ENCODE data around the gene PARD6B. TPM values are rescaled to one million over a fixed set of nuclear protein-coding genes. Genes with fewer than 3 reads are reported as not detected.

PARD6B gene
- total RNA-seq, 1 experiment from 2014 or later = 41.3 TPM

DNA sequence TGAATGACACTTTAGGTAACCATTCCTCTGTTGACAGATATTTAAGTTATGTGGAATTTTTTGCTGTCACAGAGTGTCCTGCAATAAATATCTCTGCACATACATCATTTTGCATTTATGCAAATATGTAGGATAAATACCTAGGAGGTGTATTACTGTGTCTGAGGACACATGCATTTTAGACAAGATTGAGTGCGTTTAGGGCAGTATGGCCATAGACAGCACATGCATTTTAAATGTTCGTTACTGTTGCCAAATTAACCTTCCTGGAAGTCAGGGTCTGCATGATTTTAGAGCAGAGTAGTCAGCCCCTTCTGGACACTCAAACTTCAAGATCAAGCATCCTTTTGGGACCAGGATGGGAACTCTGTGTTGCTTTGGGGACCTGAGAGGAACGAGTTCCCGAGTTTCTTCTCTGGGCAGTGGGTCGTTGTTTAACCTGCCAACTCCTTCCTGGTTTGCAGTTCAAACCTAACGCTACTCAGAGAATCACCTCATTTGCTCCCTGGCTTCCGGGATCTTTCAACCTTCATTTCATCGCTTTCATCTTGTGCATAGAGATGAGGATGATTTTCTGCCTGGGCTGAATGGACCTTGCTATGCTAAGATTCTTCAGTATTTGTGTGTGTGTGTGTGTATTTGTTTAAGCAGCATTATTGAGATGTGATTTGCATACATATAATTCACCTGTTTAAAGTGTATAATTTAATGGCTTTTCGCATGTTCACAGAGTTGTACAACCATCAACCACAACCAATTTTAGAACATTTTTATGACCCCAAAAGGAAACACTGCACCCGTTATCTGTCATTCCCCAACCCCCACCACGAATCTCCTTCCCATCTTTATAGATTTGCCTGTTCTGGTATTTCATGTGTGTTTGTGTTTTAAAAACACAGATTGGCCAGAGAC, 73.3 kb downstream of the PARD6B start:
- H3K9me3 ChIP-seq (ENCODE audit: control insufficient read depth in 1 of 2, insufficient read depth in 1 of 2, low read depth in 1 of 2, low read length in 2 of 2) = no peaks in the 10 kb centered on the region
- ATAC-seq (no peak), DNase-seq (ENCODE audit: low read depth, low spot score) (no peak)
- H3K79me2 ChIP-seq (ENCODE audit: insufficient read depth, low read length) = no peaks in the 10 kb centered on the region
- RAD21 ChIA-PET (ENCODE audit: low non-redundant PET in 1 of 2, low total read pairs in 2 of 2, uncharacterized antibody in 2 of 2, unreplicated experiment in 2 of 2) = no interaction called here
- no peaks in the 10 kb centered on the region for H3K4me1 ChIP-seq (ENCODE audit: control insufficient read depth in 1 of 2, insufficient read depth in 2 of 2, low read length in 2 of 2)
- no peak overlapping the region for H3K4me2 ChIP-seq (ENCODE audit: low read length)
- no peaks in the 10 kb centered on the region for H4K20me1 ChIP-seq (ENCODE audit: insufficient read depth)
- TF ChIP-seq, protein P1, sequence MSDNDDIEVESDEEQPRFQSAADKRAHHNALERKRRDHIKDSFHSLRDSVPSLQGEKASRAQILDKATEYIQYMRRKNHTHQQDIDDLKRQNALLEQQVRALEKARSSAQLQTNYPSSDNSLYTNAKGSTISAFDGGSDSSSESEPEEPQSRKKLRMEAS (IDR thresholded peaks at IDR 0.05) = no peak
- TF ChIP-seq EGR1 (IDR thresholded peaks at IDR 0.05; ENCODE audit: low read depth) (no peak), ELF1 (IDR thresholded peaks at IDR 0.05; ENCODE audit: borderline replicate concordance, low read depth) (no peak), SP1 (IDR thresholded peaks at IDR 0.05; ENCODE audit: low read depth) (no peak), JUND (IDR thresholded peaks at IDR 0.05) (no peak), YY1 (IDR thresholded peaks at IDR 0.05; ENCODE audit: extremely low read depth, insufficient replicate concordance, low read depth, low read length) (no peak), CBX3 (IDR thresholded peaks at IDR 0.05; ENCODE audit: low read depth) (no peak), POLR2AphosphoS5 (IDR thresholded peaks at IDR 0.05; ENCODE audit: low read depth, low read length) (no peak), EZH2phosphoT487 (IDR thresholded peaks at IDR 0.05; ENCODE audit: borderline replicate concordance) (no peak), CEBPB (IDR thresholded peaks at IDR 0.05; ENCODE audit: low read depth) (no peak), RAD21 (IDR thresholded peaks at IDR 0.05; ENCODE audit: low read depth) (no peak), POLR2A (IDR thresholded peaks at IDR 0.05; ENCODE audit: borderline replicate concordance, extremely low read depth, insufficient read depth, insufficient read length) (no peak), SRF (IDR thresholded peaks at IDR 0.05; ENCODE audit: low read depth) (no peak), EZH2 (IDR thresholded peaks at IDR 0.05) (no peak), SIN3A (IDR thresholded peaks at IDR 0.05; ENCODE audit: low read depth) (no peak), ZFX (IDR thresholded peaks at IDR 0.05) (no peak), ZNF274 (IDR thresholded peaks at IDR 0.05; ENCODE audit: low read depth, low read length) (no peak)
- TF ChIP-seq, protein P2, sequence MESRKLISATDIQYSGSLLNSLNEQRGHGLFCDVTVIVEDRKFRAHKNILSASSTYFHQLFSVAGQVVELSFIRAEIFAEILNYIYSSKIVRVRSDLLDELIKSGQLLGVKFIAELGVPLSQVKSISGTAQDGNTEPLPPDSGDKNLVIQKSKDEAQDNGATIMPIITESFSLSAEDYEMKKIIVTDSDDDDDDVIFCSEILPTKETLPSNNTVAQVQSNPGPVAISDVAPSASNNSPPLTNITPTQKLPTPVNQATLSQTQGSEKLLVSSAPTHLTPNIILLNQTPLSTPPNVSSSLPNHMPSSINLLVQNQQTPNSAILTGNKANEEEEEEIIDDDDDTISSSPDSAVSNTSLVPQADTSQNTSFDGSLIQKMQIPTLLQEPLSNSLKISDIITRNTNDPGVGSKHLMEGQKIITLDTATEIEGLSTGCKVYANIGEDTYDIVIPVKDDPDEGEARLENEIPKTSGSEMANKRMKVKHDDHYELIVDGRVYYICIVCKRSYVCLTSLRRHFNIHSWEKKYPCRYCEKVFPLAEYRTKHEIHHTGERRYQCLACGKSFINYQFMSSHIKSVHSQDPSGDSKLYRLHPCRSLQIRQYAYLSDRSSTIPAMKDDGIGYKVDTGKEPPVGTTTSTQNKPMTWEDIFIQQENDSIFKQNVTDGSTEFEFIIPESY (IDR thresholded peaks at IDR 0.05; ENCODE audit: extremely low read depth, insufficient replicate concordance, low read length) = no peak
- TF ChIP-seq, protein P3, sequence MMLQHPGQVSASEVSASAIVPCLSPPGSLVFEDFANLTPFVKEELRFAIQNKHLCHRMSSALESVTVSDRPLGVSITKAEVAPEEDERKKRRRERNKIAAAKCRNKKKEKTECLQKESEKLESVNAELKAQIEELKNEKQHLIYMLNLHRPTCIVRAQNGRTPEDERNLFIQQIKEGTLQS (IDR thresholded peaks at IDR 0.05) = no peak
- TF ChIP-seq, protein P4, sequence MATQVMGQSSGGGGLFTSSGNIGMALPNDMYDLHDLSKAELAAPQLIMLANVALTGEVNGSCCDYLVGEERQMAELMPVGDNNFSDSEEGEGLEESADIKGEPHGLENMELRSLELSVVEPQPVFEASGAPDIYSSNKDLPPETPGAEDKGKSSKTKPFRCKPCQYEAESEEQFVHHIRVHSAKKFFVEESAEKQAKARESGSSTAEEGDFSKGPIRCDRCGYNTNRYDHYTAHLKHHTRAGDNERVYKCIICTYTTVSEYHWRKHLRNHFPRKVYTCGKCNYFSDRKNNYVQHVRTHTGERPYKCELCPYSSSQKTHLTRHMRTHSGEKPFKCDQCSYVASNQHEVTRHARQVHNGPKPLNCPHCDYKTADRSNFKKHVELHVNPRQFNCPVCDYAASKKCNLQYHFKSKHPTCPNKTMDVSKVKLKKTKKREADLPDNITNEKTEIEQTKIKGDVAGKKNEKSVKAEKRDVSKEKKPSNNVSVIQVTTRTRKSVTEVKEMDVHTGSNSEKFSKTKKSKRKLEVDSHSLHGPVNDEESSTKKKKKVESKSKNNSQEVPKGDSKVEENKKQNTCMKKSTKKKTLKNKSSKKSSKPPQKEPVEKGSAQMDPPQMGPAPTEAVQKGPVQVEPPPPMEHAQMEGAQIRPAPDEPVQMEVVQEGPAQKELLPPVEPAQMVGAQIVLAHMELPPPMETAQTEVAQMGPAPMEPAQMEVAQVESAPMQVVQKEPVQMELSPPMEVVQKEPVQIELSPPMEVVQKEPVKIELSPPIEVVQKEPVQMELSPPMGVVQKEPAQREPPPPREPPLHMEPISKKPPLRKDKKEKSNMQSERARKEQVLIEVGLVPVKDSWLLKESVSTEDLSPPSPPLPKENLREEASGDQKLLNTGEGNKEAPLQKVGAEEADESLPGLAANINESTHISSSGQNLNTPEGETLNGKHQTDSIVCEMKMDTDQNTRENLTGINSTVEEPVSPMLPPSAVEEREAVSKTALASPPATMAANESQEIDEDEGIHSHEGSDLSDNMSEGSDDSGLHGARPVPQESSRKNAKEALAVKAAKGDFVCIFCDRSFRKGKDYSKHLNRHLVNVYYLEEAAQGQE (IDR thresholded peaks at IDR 0.05; ENCODE audit: low read depth) = no peak
- no TSS peak for BruUV-seq (replicated peaks)
- H3K36me3 ChIP-seq (ENCODE audit: control insufficient read depth in 1 of 2, insufficient read depth in 2 of 2, low read length in 2 of 2) = no peaks in the 10 kb centered on the region
- H3K4me3 ChIP-seq (replicated peaks in 1 of 2; ENCODE audit: low read depth in 1 of 2, low read length in 2 of 2) = no peak overlapping the region
- no peaks in the 10 kb centered on the region for H3K27me3 ChIP-seq (ENCODE audit: insufficient read depth, low read length)
- CTCF ChIA-PET = interaction anchor here (1.4 kb wide), 1 partner anchor 10 kb away, joined by 10 read pairs; the partner anchor contains the start of gene BCAS4
- intact Hi-C loops (cut with micrococcal nuclease) = no loop called here
- POLR2A ChIA-PET = no interaction called here
- no peak overlapping the region for H3K27ac ChIP-seq (ENCODE audit: low read depth, low read length)
- no peak overlapping the region for H2AFZ ChIP-seq (ENCODE audit: low read depth, low read length, poor library complexity, severe bottlenecking)
- H3K9me2 ChIP-seq (ENCODE audit: insufficient read depth) = no peaks in the 10 kb centered on the region
- H3K9ac ChIP-seq (ENCODE audit: low read length) = no peak overlapping the region

Data from HCT116 (cell line).